A673 (cell line): ENCODE results near the gene IMPDH1. TPM values are rescaled to one million over a fixed set of nuclear protein-coding genes. Genes with fewer than 3 reads are reported as not detected.

ENCODE experiments used
- BruUV-seq: library from RNA; stranded (reverse); fragments of 400-500 nt; replicated peaks from 2 replicates; lab custom pipeline; 2021; lab: Mats Ljungman, UMichigan
- CTCF ChIA-PET: fragments of 300-600 bp; sonication (Branson Sonifier 250); formaldehyde crosslinking; loops from one replicate; lab custom pipeline; 2022; ENCODE audit warnings: antibody characterized with exemption; lab: Charles Lee
- POLR2A ChIA-PET: fragments of 300-600 bp; sonication (Branson Sonifier 250); formaldehyde crosslinking; loops from one replicate; lab custom pipeline; 2022; ENCODE audit warnings: antibody characterized with exemption; ENCODE audit not compliant: low non-redundant PET; lab: Charles Lee
- DNase-seq: peaks from one replicate; pipeline ENCODE4 v3.0.0-alpha.2; 2015; ENCODE audit warnings: low spot score
- H3K27ac ChIP-seq: fragments of 200-600 bp; sonication (generic); 2 replicates; pipeline ENCODE4 v1.5.1; 2016; ENCODE audit warnings: mixed run types, low read depth, mild to moderate bottlenecking, mixed read lengths, antibody characterized with exemption, low read length; ENCODE audit not compliant: poor library complexity, severe bottlenecking
- H3K27me3 ChIP-seq: fragments of 200-600 bp; sonication (generic); replicated peaks from 2 replicates; pipeline ENCODE4 v1.6.1; 2017; ENCODE audit warnings: mixed run types, low read depth, mild to moderate bottlenecking, mixed read lengths, antibody characterized with exemption, low read length; ENCODE audit not compliant: insufficient read depth, poor library complexity
- H3K36me3 ChIP-seq: fragments of 200-600 bp; sonication (generic); 2 replicates; pipeline ENCODE4 v1.6.1; 2016; ENCODE audit warnings: mixed run types, mild to moderate bottlenecking, mixed read lengths, antibody characterized with exemption, low read length; ENCODE audit not compliant: insufficient read depth, poor library complexity, severe bottlenecking
- H3K4me1 ChIP-seq: fragments of 200-600 bp; sonication (generic); 2 replicates; pipeline ENCODE4 v1.6.1; 2017; ENCODE audit warnings: mixed run types, mild to moderate bottlenecking, mixed read lengths, antibody characterized with exemption, low read length; ENCODE audit not compliant: insufficient read depth, poor library complexity, severe bottlenecking
- H3K4me3 ChIP-seq: fragments of 200-600 bp; sonication (generic); 2 replicates; pipeline ENCODE4 v1.5.1; 2016; ENCODE audit warnings: low read depth, mixed run types, mild to moderate bottlenecking, mixed read lengths, low read length; ENCODE audit not compliant: poor library complexity, severe bottlenecking
- H3K9me3 ChIP-seq: fragments of 200-600 bp; sonication (generic); 2 replicates; pipeline ENCODE4 v1.6.1; 2016; ENCODE audit warnings: mixed run types, low read depth, mild to moderate bottlenecking, mixed read lengths, antibody characterized with exemption, low read length; ENCODE audit not compliant: poor library complexity, severe bottlenecking
- CTCF ChIP-seq: fragments of 300-800, 200-600 bp; sonication (generic); conservative IDR thresholded peaks from 2 replicates; pipeline ENCODE4 v1.5.1; 2017; ENCODE audit warnings: low read depth, mild to moderate bottlenecking, antibody characterized with exemption, low read length, moderate library complexity, mixed read lengths
- EZH2 ChIP-seq: fragments of 200-600 bp; sonication (generic); IDR thresholded peaks from 2 replicates; pipeline ENCODE4 v1.6.1; 2017; ENCODE audit warnings: borderline replicate concordance, low read depth, mild to moderate bottlenecking, mixed read lengths, antibody characterized with exemption, low read length; ENCODE audit not compliant: poor library complexity, severe bottlenecking
- intact Hi-C: fragments of 100-400 bp; cut with micrococcal nuclease; formaldehyde crosslinking; loops from one replicate; pipeline ENCODE4 v1.10.0; 2022; ENCODE audit not compliant: unreplicated experiment
- total RNA-seq: library from RNA; stranded (reverse); gene quantifications from 2 replicates; pipeline ENCODE4 v1.2.3, GENCODE V29; 2021

IMPDH1 gene
- total RNA-seq, 1 experiment from 2014 or later: 92.6 TPM

- DNase-seq: no peak
- CTCF ChIA-PET: no interaction called here
- POLR2A ChIA-PET: no interaction called here
- H3K9me3 ChIP-seq: no peaks in the 10 kb centered on the region
- intact Hi-C loops: no loop called here
- H3K4me1 ChIP-seq: peaks cover 12% of the 10 kb centered on the region
- BruUV-seq: no TSS peak
- H3K27ac ChIP-seq: no peak overlapping the region
- no peak overlapping the region for H3K4me3 ChIP-seq
- no peaks in the 10 kb centered on the region for H3K27me3 ChIP-seq
- peaks cover 5% of the 10 kb centered on the region for H3K36me3 ChIP-seq
- TF ChIP-seq EZH2: no peak
- no peak for TF ChIP-seq CTCF
Measured at GRCh38 chr7:128452552-128452951, 42.8 kb upstream of the IMPDH1 start.

GRCh38 chr7:128450913-128451312, 41.1 kb upstream of the IMPDH1 start:
- no peak for DNase-seq
- ChIA-PET POLR2A (no interaction called here), CTCF (no interaction called here)
- no peak overlapping the region for H3K4me3 ChIP-seq
- TF ChIP-seq CTCF (no peak), EZH2 (no peak)
- H3K9me3 ChIP-seq: no peaks in the 10 kb centered on the region
- intact Hi-C loops: no loop called here
- no peaks in the 10 kb centered on the region for H3K36me3 ChIP-seq
- no peak overlapping the region for H3K27ac ChIP-seq
- H3K27me3 ChIP-seq: no peaks in the 10 kb centered on the region
- peaks cover 5% of the 10 kb centered on the region for H3K4me1 ChIP-seq
- no TSS peak for BruUV-seq

GRCh38 chr7:128450409-128450808, 40.6 kb upstream of the IMPDH1 start:
- POLR2A ChIA-PET: no interaction called here
- no TSS peak for BruUV-seq
- no peak for DNase-seq

More at GRCh38 chr7:128450409-128450808, 40.6 kb upstream of the IMPDH1 start:
- TF ChIP-seq EZH2 (no peak), CTCF (no peak)
- intact Hi-C loops: no loop called here
- CTCF ChIA-PET: no interaction called here
- no peak overlapping the region for H3K4me3 ChIP-seq
- peaks cover 5% of the 10 kb centered on the region for H3K4me1 ChIP-seq
- no peak overlapping the region for H3K27ac ChIP-seq
- no peaks in the 10 kb centered on the region for H3K9me3 ChIP-seq
- no peaks in the 10 kb centered on the region for H3K36me3 ChIP-seq
- H3K27me3 ChIP-seq: no peaks in the 10 kb centered on the region
